ENCODE data around the gene UBE2J2. TPM values are rescaled to one million over a fixed set of nuclear protein-coding genes. Genes with fewer than 3 reads are reported as not detected.

The UBE2J2 gene
- total and polyA plus RNA-seq, 2 of the 13 experiments (the other 11 are each of a cell fraction or from before 2014, with no cell fraction given) = 25.4 to 29.4 TPM

- TF ChIP-seq IRF1 (CRISPR knock-in tag; IDR thresholded peaks at IDR 0.05; ENCODE audit: low read depth) = no peak
- TF ChIP-seq ZNF20 (CRISPR knock-in tag; IDR thresholded peaks at IDR 0.05) = no peak
- no peak for TF ChIP-seq KDM1A (CRISPR knock-in tag; IDR thresholded peaks at IDR 0.05)
- TF ChIP-seq KLF9 (CRISPR knock-in tag; IDR thresholded peaks at IDR 0.05; ENCODE audit: low read depth) = no peak
- no peak for TF ChIP-seq NBN (conservative IDR thresholded peaks at IDR 0.05)
- no peak for TF ChIP-seq DDIT3 (CRISPR knock-in tag; IDR thresholded peaks at IDR 0.05)
- peak; percentile 78 for TF ChIP-seq RXRB (CRISPR knock-in tag; IDR thresholded peaks at IDR 0.05; ENCODE audit: borderline replicate concordance)
- no peak for TF ChIP-seq RFXANK (CRISPR knock-in tag; IDR thresholded peaks at IDR 0.05)
- peak; percentile 62; the same call in 1 of the 2 replicates for TF ChIP-seq ZNF12 (CRISPR knock-in tag; IDR thresholded peaks at IDR 0.05)
- 0 out of 2 replicates have a peak, but pooled peaks have one; percentile 15 for TF ChIP-seq ARHGAP35 (CRISPR knock-in tag; IDR thresholded peaks at IDR 0.05; ENCODE audit: borderline replicate concordance)
- TF ChIP-seq NRL (CRISPR knock-in tag; IDR thresholded peaks at IDR 0.05; ENCODE audit: borderline replicate concordance) = peak; percentile 76; the same call in 1 of the 2 replicates
- TF ChIP-seq KLF15 (CRISPR knock-in tag; IDR thresholded peaks at IDR 0.05; ENCODE audit: borderline replicate concordance) = no peak
- peak; percentile 59; the same call in 1 of the 2 replicates for TF ChIP-seq SALL1 (CRISPR knock-in tag; IDR thresholded peaks at IDR 0.05)
- TF ChIP-seq ZNF331 (CRISPR knock-in tag; IDR thresholded peaks at IDR 0.05) = peak; percentile 34; the same call in 1 of the 2 replicates
- no peak for TF ChIP-seq SP140L (CRISPR knock-in tag; IDR thresholded peaks at IDR 0.05; ENCODE audit: borderline replicate concordance)
- no peak for TF ChIP-seq TEF (CRISPR knock-in tag; IDR thresholded peaks at IDR 0.05)
- no peak for TF ChIP-seq ZNF720 (CRISPR knock-in tag; IDR thresholded peaks at IDR 0.05)
- peak; percentile 58 for TF ChIP-seq ZNF281 (CRISPR knock-in tag; IDR thresholded peaks at IDR 0.05; ENCODE audit: borderline replicate concordance)
- TF ChIP-seq HNRNPH1 (optimal IDR thresholded peaks at IDR 0.05; ENCODE audit: low read depth, low read length) = no peak
- TF ChIP-seq SP4 (CRISPR knock-in tag; IDR thresholded peaks at IDR 0.05) = peak; percentile 20; the same call in 1 of the 2 replicates
- TF ChIP-seq ZNF558 (CRISPR knock-in tag; IDR thresholded peaks at IDR 0.05; ENCODE audit: borderline replicate concordance) = peak; percentile 68; the same call in 1 of the 2 replicates
- TF ChIP-seq HNF4A (CRISPR knock-in tag; IDR thresholded peaks at IDR 0.05) = peak; percentile 28; the same call in 1 of the 2 replicates
- TF ChIP-seq NKX3-1 (CRISPR knock-in tag; IDR thresholded peaks at IDR 0.05) = no peak
Observed at GRCh38 chr1:1237874-1238701, 35.6 kb downstream of the UBE2J2 start (continued).

All from HepG2 (cell line).